ENCODE results near the gene BMPER.

The BMPER gene

GRCh38 chr7:34064519-34065158, 159.3 kb downstream of the BMPER start:
- DNase-seq (ENCODE audit: low read depth) = no peak

GRCh38 chr7:34066411-34066810, 161.1 kb downstream of the BMPER start:
- DNase-seq (ENCODE audit: low read depth) = no peak

GRCh38 chr7:34067005-34067778, 161.9 kb downstream of the BMPER start:
- no peak for DNase-seq (ENCODE audit: low read depth)

GRCh38 chr7:34069676-34070075, 164.3 kb downstream of the BMPER start:
- DNase-seq (ENCODE audit: low read depth) = no peak

GRCh38 chr7:34070511-34071323, 165.4 kb downstream of the BMPER start:
- no peak for DNase-seq (ENCODE audit: low read depth)

- no peak for DNase-seq (ENCODE audit: low read depth)
Measured at GRCh38 chr7:34073676-34074075, 168.3 kb downstream of the BMPER start.

GRCh38 chr7:34074421-34074820, 169.1 kb downstream of the BMPER start:
- DNase-seq (ENCODE audit: low read depth) = no peak

- DNase-seq (ENCODE audit: low read depth) = no peak
Measured at GRCh38 chr7:34075523-34076370, 170.4 kb downstream of the BMPER start.

- DNase-seq (ENCODE audit: low read depth) = no peak
Measured at GRCh38 chr7:34077168-34077567, 171.8 kb downstream of the BMPER start.

GRCh38 chr7:34078864-34079263, 173.5 kb downstream of the BMPER start:
- DNase-seq (ENCODE audit: low read depth) = no peak

GRCh38 chr7:34080513-34080912, 175.2 kb downstream of the BMPER start:
- no peak for DNase-seq (ENCODE audit: low read depth)

GRCh38 chr7:34081935-34082334, 176.6 kb downstream of the BMPER start:
- DNase-seq (ENCODE audit: low read depth) = no peak

- no peak for DNase-seq (ENCODE audit: low read depth)
Measured at GRCh38 chr7:34083440-34083839, 178.1 kb downstream of the BMPER start.

- no peak for DNase-seq (ENCODE audit: low read depth)
Measured at GRCh38 chr7:34084651-34085050, 179.3 kb downstream of the BMPER start.

- no peak for DNase-seq (ENCODE audit: low read depth)
Measured at GRCh38 chr7:34086064-34086463, 180.7 kb downstream of the BMPER start.

- no peak for DNase-seq (ENCODE audit: low read depth)
Measured at GRCh38 chr7:34086981-34087380, 181.6 kb downstream of the BMPER start.

- DNase-seq (ENCODE audit: low read depth) = no peak
Measured at GRCh38 chr7:34087892-34088891, 182.9 kb downstream of the BMPER start.

GRCh38 chr7:34090816-34091215, 185.5 kb downstream of the BMPER start:
- no peak for DNase-seq (ENCODE audit: low read depth)

GRCh38 chr7:34091321-34091917, 186.1 kb downstream of the BMPER start:
- no peak for DNase-seq (ENCODE audit: low read depth)

- DNase-seq (ENCODE audit: low read depth) = no peak
Measured at GRCh38 chr7:34093276-34093675, 187.9 kb downstream of the BMPER start.

All from activated T-cell treated with anti-CD3 and anti-CD28 coated beads for 1 hour (primary cell).